ENCODE data around the gene CDC16.

- TF ChIP-seq CTCF (IDR thresholded peaks at IDR 0.05) (no peak), POLR2A (IDR thresholded peaks at IDR 0.05) (no peak)
Observed at GRCh38 chr13:114284680-114285079, 50.0 kb downstream of the CDC16 start.

All from Peyer's patch (tissue), 4 donors.